Stomach (tissue), 9 donors: ENCODE measurements around the gene CHRNA10. TPM values are rescaled to one million over a fixed set of nuclear protein-coding genes. Genes with fewer than 3 reads are reported as not detected.
A peak's percentile ranks its signal among the peaks of the same experiment; 100 is the strongest.
"Not testable (repeated sequence)": the region's sequence is repeated elsewhere in the genome, so short reads cannot be mapped to it uniquely, and the experiment has no call there.

ENCODE experiments used
- DNase-seq, 2 donors: peaks; one replicate each; pipeline versions ENCODE4 v3.0.0 to v3.0.0-alpha.2; 2013 to 2019
- H3K27ac ChIP-seq, 5 donors: fragments of 200-600 bp in 4 of 5; sonication (generic) in 4 of 5; one replicate each; pipeline ENCODE4 v1.5.1; 2013 to 2019; ENCODE audit warnings: mild to moderate bottlenecking in 1 of 5, moderate library complexity in 1 of 5
- H3K27me3 ChIP-seq, 3 donors: fragments of 200-600 bp; sonication (generic); one replicate each; pipeline ENCODE4 v1.5.1; 2017 to 2019; ENCODE audit warnings: mixed run types in 1 of 3
- H3K36me3 ChIP-seq, 4 donors: fragments of 200-600 bp; sonication (generic); 1 replicate in 3 of 4; 2 replicates in 1 of 4; pipeline ENCODE4 v1.5.1; 2016 to 2019
- H3K4me1 ChIP-seq, 4 donors: fragments of 200-600 bp; sonication (generic); one replicate each; pipeline ENCODE4 v1.5.1; 2016 to 2019
- H3K4me3 ChIP-seq, 4 donors: fragments of 200-600 bp; sonication (generic) in 3 of 4; one replicate each; pipeline ENCODE4 v1.5.1; 2016 to 2019; ENCODE audit warnings: mild to moderate bottlenecking in 1 of 4
- H3K9me3 ChIP-seq, 4 donors: fragments of 200-600 bp; sonication (generic); one replicate each; pipeline ENCODE4 v1.5.1; 2016 to 2019
- CTCF ChIP-seq, 7 experiments: fragments of 450-650 bp in 4 of 7; fragments of 200-600 bp in 3 of 7; sonication (generic) in 3 of 7; IDR thresholded peaks; one replicate each; pipeline ENCODE4 v1.5.1; 2016 to 2019; ENCODE audit warnings: antibody characterized with exemption in 7 of 7, control low read depth in 2 of 7, mild to moderate bottlenecking in 1 of 7
- EP300 ChIP-seq: sonication (generic); formaldehyde crosslinking; IDR thresholded peaks from one replicate; pipeline ENCODE4 v1.6.1; 2017; ENCODE audit warnings: antibody characterized with exemption
- POLR2A ChIP-seq, 4 donors: fragments of 450-650 bp; IDR thresholded peaks; one replicate each; pipeline ENCODE4 v1.6.1; 2016; ENCODE audit warnings: antibody characterized with exemption in 4 of 4, control low read depth in 2 of 4, mild to moderate bottlenecking in 1 of 4, moderate library complexity in 1 of 4
- POLR2AphosphoS5 ChIP-seq, 3 donors: sonication (generic); formaldehyde crosslinking; IDR thresholded peaks; one replicate each; pipeline ENCODE4 v1.6.1; 2016; ENCODE audit warnings: antibody characterized with exemption in 3 of 3
- WGBS, 5 donors: extraction: QIAGEN DNeasy Blood & Tissue Kit in 3 of 5; methylation state at CpG; one replicate each; pipeline versions ENCODE4 v1.1.5 to v1.1.7; 2013 to 2018; 5-methylcytosine and 5-hydroxymethylcytosine counted together
- intact Hi-C: fragments of 100-400 bp; cut with DNase I; formaldehyde crosslinking; loops from one replicate; pipeline ENCODE4 v1.15.1; 2023; ENCODE audit warnings: low total_unique reads
- polyA plus RNA-seq, 3 donors: library from polyadenylated mRNA; stranded (reverse); fragments of 200-250 nt; gene quantifications; one replicate each; pipeline ENCODE4 v1.2.3, GENCODE V29; 2013
- total RNA-seq, 5 donors: library from RNA; depleted of rRNA; stranded (reverse); fragments of >200 nt; gene quantifications; one replicate each; pipeline versions ENCODE4 v1.1.0 to v1.2.3, GENCODE V29; 2014 to 2016
- donor health status: healthy with polysubstance abuse.
- donor health status: Bipolar disorder and iron deficiency.
- donor health status: healthy.

CHRNA10 gene
- total and polyA plus RNA-seq, 8 donors, result 0.18 to 22.6 (median 1.1) TPM; not detected in 2

DNA sequence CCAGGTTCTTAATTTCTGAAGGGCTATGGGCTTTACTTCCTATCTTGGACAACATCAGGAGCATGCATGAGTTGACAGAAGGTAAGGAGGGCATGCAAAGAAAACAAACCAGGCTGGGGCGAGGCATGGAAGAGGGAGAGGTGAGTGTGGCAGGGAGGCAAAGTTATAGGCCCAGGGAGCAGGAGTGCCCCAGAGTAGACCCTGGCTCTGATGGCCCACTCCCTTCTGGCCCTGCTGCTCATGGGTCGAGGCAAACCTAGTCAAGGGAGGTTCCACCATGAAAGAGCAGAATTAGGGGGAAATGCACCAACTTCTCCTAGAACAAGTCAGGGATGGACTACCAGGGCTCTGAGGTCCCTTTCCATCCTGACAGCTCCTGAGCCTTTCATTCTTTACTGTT, 10.2 kb downstream of the CHRNA10 start:
- 63 to 75% (median 70%) methylated on average over 2 of the region's 2 CpGs for WGBS, 5 donors
- Histone ChIP-seq H3K36me3 (peaks cover 7 to 22% (median 17%) of the 10 kb centered on the region in 4 donors), H3K9me3 (no peaks in the 10 kb centered on the region), H3K4me3 (no peak overlapping the region), H3K27me3 (peaks cover 0 to 3% (median 0%) of the 10 kb centered on the region in 3 donors), H3K27ac (no peak overlapping the region), H3K4me1 (no peaks in the 10 kb centered on the region)
- no peak for DNase-seq
- TF ChIP-seq CTCF (IDR thresholded peaks at IDR 0.05), result no peak
- TF ChIP-seq POLR2A (IDR thresholded peaks at IDR 0.05), result no peak
- TF ChIP-seq EP300, result no peak
- no peak for TF ChIP-seq POLR2AphosphoS5 (IDR thresholded peaks at IDR 0.05)
- intact Hi-C loops, result no loop called here

DNA sequence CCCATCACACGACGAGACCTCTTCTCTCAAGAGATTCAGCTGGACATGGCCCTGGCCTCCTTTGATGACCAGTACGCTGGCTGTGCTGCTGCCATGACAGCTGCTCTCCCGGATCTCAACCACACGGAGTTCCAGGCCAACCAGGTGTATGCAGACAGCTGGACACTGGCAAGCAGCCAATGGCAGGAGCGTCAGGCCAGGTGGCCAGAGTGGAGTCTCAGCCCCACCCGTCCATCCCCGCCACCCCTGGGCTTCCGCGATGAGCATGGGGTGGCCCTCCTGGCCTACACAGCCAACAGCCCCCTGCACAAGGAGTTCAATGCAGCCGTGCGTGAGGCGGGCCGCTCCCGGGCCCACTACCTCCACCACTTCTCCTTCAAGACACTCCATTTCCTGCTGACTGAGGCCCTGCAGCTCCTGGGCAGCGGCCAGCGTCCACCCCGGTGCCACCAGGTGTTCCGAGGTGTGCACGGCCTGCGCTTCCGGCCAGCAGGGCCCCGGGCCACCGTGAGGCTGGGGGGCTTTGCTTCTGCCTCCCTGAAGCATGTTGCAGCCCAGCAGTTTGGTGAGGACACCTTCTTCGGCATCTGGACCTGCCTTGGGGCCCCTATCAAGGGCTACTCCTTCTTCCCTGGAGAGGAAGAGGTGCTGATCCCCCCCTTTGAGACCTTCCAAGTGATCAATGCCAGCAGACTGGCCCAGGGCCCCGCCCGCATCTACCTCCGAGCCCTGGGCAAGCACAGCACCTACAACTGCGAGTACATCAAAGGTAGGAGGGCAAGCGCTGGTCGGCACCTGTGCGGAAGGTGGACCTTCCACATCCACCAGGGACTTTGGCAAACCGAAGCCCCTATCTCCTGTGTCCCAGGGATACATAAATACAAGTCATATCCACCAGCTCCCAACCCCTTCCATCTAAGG, 11.3 kb downstream of the CHRNA10 start:
- no peak overlapping the region for H3K4me3 ChIP-seq
- H3K4me1 ChIP-seq, result no peaks in the 10 kb centered on the region
- intact Hi-C loops, result no loop called here
- WGBS, 5 donors, result 59 to 85% (median 82%) methylated on average over 6 to 33 of the region's 33 CpGs
- peaks cover 0 to 11% (median 6%) of the 10 kb centered on the region in 4 donors for H3K36me3 ChIP-seq
- peak in 1 of 2 donors; percentile 41 for DNase-seq
- TF ChIP-seq POLR2A (IDR thresholded peaks at IDR 0.05) (no peak), EP300 (no peak), POLR2AphosphoS5 (IDR thresholded peaks at IDR 0.05) (no peak), CTCF (IDR thresholded peaks at IDR 0.05) (no peak)
- H3K9me3 ChIP-seq, result no peaks in the 10 kb centered on the region
- H3K27me3 ChIP-seq, result peaks cover 0 to 3% (median 0%) of the 10 kb centered on the region in 3 donors
- H3K27ac ChIP-seq, result no peak overlapping the region

- Histone ChIP-seq H3K4me3 (no peak overlapping the region), H3K36me3 (no peaks in the 10 kb centered on the region), H3K4me1 (no peaks in the 10 kb centered on the region), H3K27me3 (peaks cover 0 to 3% (median 0%) of the 10 kb centered on the region in 3 donors), H3K27ac (no peak overlapping the region), H3K9me3 (no peaks in the 10 kb centered on the region)
- TF ChIP-seq EP300 (no peak), POLR2AphosphoS5 (IDR thresholded peaks at IDR 0.05) (no peak), CTCF (IDR thresholded peaks at IDR 0.05) (no peak), POLR2A (IDR thresholded peaks at IDR 0.05) (no peak)
- intact Hi-C loops, result no loop called here
- no peak for DNase-seq
- WGBS, 5 donors, result 91 to 96% (median 92%) methylated on average over 7 to 8 of the region's 8 CpGs
Measured at GRCh38 chr11:3658252-3658651, 12.9 kb downstream of the CHRNA10 start.

DNA sequence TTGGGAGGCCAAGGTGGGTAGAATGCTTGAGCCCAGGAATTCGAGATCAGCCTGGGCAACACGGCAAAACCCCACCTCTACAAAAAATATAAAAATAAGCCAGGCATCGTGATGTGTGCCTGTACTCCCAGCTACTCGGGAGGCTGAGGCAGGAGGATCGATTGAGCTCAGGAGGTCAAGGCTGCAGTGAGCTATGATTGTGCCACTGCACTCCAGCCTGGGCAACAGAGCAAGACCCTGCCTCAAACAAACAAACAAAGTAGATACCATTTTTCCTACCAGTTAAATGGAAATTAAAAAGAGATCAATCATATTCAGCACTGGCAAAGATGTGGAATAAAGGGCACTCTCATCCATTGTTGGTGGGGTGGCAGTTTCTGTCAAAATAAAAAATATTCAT, 13.9 kb downstream of the CHRNA10 start:
- H3K27ac ChIP-seq, H3K9me3 ChIP-seq, DNase-seq, intact Hi-C loops, H3K4me1 ChIP-seq, H3K36me3 ChIP-seq, H3K4me3 ChIP-seq, H3K27me3 ChIP-seq: not testable (repeated sequence)
- WGBS, 5 donors, result 78 to 80% (median 79%) methylated on average over 5 of the region's 5 CpGs

DNA sequence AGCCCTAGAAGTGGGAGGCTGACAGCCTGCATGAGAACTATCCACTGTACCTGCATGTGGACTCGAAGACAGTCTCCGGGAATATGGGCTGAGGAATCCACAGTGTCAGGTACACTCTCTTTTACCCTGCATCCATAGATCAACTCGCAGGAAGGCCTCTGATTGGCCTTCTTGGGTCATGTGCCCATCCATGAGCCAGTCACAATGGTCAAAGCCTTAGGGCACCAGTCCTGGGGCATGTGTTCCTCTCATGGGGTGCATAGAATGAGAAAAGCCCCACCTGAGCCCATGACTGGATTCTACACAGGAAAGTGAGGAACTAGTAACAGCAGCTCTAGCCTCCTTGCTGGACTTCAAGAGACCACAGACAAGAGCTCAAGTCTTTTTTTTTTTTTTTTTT, 15.6 kb downstream of the CHRNA10 start:
- H3K9me3 ChIP-seq, result no peaks in the 10 kb centered on the region
- no peaks in the 10 kb centered on the region for H3K4me1 ChIP-seq
- no peaks in the 10 kb centered on the region for H3K36me3 ChIP-seq
- intact Hi-C loops, result no loop called here
- TF ChIP-seq POLR2A (IDR thresholded peaks at IDR 0.05), result no peak
- TF ChIP-seq EP300, result no peak
- no peak for TF ChIP-seq POLR2AphosphoS5 (IDR thresholded peaks at IDR 0.05)
- TF ChIP-seq CTCF (IDR thresholded peaks at IDR 0.05), result no peak
- no peak overlapping the region for H3K27ac ChIP-seq
- no peak overlapping the region for H3K4me3 ChIP-seq
- WGBS, 5 donors, result 87 to 93% (median 91%) methylated on average over 3 of the region's 3 CpGs
- no peak for DNase-seq
- H3K27me3 ChIP-seq, result peaks cover 0 to 3% (median 0%) of the 10 kb centered on the region in 3 donors

DNA sequence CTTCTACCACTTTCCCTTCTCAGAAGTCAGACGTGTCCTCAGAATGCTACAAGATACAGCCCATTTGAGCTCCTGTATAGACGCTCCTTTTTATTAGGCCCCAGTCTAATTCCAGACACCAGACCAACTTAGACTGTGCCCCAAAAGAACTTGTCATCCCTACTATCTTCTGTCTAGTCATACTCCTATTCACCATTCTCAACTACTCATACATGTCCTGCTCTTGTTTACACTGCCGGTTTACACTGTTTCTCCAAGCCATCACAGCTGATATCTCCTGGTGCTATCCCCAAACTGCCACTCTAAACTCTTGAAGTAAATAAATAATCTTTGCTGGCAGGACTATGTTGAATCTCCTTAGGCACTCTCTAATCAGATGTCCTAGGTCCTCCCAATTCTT, 18.7 kb downstream of the CHRNA10 start:
- H3K4me3 ChIP-seq, H3K4me1 ChIP-seq, H3K36me3 ChIP-seq, DNase-seq, H3K9me3 ChIP-seq, H3K27ac ChIP-seq, intact Hi-C loops: not testable (repeated sequence)
- 77 to 98% (median 92%) methylated on average over 2 to 3 of the region's 3 CpGs for WGBS, 5 donors
- H3K27me3 ChIP-seq, result peaks cover 0 to 11% (median 0%) of the 10 kb centered on the region in 3 donors

DNA sequence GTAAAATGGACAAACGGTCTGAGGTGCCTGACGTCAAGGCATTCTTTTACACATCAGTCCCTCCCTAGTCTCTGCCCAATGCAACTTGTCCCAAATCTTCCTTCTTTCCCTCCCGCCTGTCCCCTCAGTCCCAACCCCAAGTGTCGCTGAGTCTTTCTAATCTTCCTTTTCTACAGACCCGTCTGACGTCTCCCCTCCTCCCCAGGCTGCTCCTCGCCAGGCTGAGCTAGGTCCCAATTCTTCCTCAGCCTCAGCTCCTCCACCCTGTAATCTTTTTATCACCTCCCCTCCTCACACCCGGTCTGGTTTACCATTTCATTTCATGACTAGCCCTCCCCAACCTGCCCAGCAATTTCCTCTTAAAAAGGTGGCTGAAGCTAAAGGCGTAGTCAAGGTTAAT, 21.8 kb downstream of the CHRNA10 start:
- H3K4me1 ChIP-seq, H3K27ac ChIP-seq, DNase-seq, H3K36me3 ChIP-seq, H3K9me3 ChIP-seq, H3K4me3 ChIP-seq, intact Hi-C loops: not testable (repeated sequence)
- 21 to 43% (median 27%) methylated on average over 9 of the region's 9 CpGs for WGBS, 5 donors
- peaks cover 0 to 11% (median 4%) of the 10 kb centered on the region in 3 donors for H3K27me3 ChIP-seq
